Peyer's patch (tissue), 4 donors: ENCODE results near the gene SRRM4. TPM values are rescaled to one million over a fixed set of nuclear protein-coding genes. Genes with fewer than 3 reads are reported as not detected.

Source experiments
- DNase-seq, 3 donors: peaks; one replicate each; pipeline ENCODE4 v3.0.0-alpha.2; 2017 to 2019
- H3K27ac ChIP-seq, 4 donors: fragments of 200-600 bp; sonication (generic); one replicate each; pipeline ENCODE4 v1.5.1; 2016 to 2019
- H3K27me3 ChIP-seq, 2 donors: fragments of 200-600 bp; sonication (generic); one replicate each; pipeline ENCODE4 v1.5.1; 2019
- H3K36me3 ChIP-seq, 3 donors: fragments of 200-600 bp; sonication (generic); one replicate each; pipeline ENCODE4 v1.5.1; 2016 to 2019
- H3K4me1 ChIP-seq, 4 donors: fragments of 200-600 bp; sonication (generic); one replicate each; pipeline ENCODE4 v1.5.1; 2016 to 2019
- H3K4me3 ChIP-seq, 4 donors: fragments of 200-600 bp; sonication (generic); 1 replicate in 3 of 4; 2 replicates in 1 of 4; pipeline ENCODE4 v1.5.1; 2016 to 2019; ENCODE audit warnings: mild to moderate bottlenecking in 1 of 4
- H3K9me3 ChIP-seq, 4 donors: fragments of 200-600 bp; sonication (generic); one replicate each; pipeline ENCODE4 v1.5.1; 2016 to 2019; ENCODE audit warnings: mild to moderate bottlenecking in 1 of 4
- POLR2A ChIP-seq, 2 donors: fragments of 450-650 bp; IDR thresholded peaks; one replicate each; pipeline ENCODE4 v1.5.1; 2017; ENCODE audit warnings: antibody characterized with exemption in 2 of 2, mild to moderate bottlenecking in 2 of 2, moderate library complexity in 2 of 2
- total RNA-seq, 4 donors: library from RNA; depleted of rRNA; stranded (reverse); fragments of >200 nt; gene quantifications; one replicate each; pipeline ENCODE4 v1.1.0, GENCODE V29; 2016
- TF ChIP-seq, protein P1 (sequence below), 6 experiments: fragments of 450-650 bp in 4 of 6; fragments of 200-600 bp in 2 of 6; sonication (generic) in 1 of 6; IDR thresholded peaks; one replicate each; pipeline ENCODE4 v1.5.1; 2017 to 2019; ENCODE audit warnings: antibody characterized with exemption in 6 of 6, mild to moderate bottlenecking in 3 of 6, moderate library complexity in 1 of 6

The SRRM4 gene
- total RNA-seq, 4 donors from 2014 or later, result not detected

DNA sequence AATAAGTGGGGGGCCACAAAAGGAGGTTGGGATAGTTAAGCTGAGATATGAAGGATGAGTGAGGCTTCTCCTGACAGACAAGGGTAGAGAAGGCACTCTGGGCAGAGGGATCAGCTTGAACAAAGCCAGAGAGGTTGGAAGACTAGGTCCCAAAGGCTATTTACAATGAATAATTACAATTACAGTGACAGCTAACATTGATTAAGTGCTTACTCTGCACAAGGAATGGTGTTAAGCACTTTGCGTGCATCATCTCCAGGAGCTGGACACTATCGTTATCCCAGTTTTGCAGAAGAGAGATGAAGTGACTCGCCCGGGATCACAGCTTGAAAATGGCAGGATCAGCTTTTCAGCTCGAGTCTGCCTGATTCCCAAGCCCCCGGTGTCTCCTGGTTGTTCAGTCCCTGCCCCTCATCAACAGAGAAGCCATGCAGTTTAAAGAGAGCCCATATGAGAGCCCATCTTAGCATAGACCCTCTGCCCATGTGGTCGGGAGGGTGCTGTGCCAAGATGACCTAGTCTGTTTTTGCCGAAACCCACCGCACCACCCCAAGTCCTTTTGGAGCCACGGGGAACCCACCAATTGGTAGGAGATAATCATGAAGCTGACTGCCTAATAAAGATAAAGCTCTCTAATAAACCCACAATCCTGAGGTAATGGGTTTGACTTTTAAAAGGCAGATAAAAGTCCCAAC, 107.5 kb downstream of the SRRM4 start:
- Histone ChIP-seq H3K36me3 (no peaks in the 10 kb centered on the region), H3K4me1 (no peaks in the 10 kb centered on the region), H3K4me3 (no peak overlapping the region), H3K27ac (no peak overlapping the region), H3K27me3 (no peaks in the 10 kb centered on the region), H3K9me3 (no peaks in the 10 kb centered on the region)
- TF ChIP-seq, protein P1, sequence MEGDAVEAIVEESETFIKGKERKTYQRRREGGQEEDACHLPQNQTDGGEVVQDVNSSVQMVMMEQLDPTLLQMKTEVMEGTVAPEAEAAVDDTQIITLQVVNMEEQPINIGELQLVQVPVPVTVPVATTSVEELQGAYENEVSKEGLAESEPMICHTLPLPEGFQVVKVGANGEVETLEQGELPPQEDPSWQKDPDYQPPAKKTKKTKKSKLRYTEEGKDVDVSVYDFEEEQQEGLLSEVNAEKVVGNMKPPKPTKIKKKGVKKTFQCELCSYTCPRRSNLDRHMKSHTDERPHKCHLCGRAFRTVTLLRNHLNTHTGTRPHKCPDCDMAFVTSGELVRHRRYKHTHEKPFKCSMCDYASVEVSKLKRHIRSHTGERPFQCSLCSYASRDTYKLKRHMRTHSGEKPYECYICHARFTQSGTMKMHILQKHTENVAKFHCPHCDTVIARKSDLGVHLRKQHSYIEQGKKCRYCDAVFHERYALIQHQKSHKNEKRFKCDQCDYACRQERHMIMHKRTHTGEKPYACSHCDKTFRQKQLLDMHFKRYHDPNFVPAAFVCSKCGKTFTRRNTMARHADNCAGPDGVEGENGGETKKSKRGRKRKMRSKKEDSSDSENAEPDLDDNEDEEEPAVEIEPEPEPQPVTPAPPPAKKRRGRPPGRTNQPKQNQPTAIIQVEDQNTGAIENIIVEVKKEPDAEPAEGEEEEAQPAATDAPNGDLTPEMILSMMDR (IDR thresholded peaks at IDR 0.05), result no peak
- TF ChIP-seq POLR2A (IDR thresholded peaks at IDR 0.05), result no peak
- no peak for DNase-seq

DNA sequence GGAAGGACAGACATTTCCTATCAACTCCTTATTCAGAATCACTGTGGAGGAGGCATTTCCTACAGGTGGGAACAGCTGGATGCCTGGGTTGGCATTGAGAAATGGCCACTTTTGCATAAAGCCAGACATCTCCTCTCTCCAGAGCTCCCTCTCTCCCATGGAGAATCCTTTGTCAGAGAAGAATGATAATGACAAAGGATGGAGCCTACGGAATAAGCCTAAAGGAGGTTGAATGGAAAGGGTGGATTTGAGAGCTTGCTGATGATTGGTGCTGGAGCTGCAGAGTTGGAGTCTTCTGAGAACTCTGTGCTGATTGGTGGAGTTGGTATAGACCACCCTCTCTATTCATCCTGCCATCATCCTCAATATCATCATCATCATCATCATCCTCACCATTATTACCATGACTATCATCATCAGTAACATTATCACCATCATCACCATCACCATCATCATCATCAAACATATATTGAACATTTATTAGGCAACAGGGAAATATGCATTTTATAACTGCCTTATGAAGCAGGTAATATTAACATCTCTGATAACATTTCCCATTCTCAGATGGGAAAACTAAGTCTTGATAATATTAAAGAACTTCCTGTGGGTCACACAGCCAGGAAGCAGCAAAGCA, 108.2 kb downstream of the SRRM4 start:
- TF ChIP-seq, protein P1 (IDR thresholded peaks at IDR 0.05), result no peak
- no peak for TF ChIP-seq POLR2A (IDR thresholded peaks at IDR 0.05)
- Histone ChIP-seq H3K4me3 (no peak overlapping the region), H3K36me3 (no peaks in the 10 kb centered on the region), H3K27ac (no peak overlapping the region), H3K4me1 (no peaks in the 10 kb centered on the region), H3K9me3 (no peaks in the 10 kb centered on the region), H3K27me3 (no peaks in the 10 kb centered on the region)
- no peak for DNase-seq

DNA sequence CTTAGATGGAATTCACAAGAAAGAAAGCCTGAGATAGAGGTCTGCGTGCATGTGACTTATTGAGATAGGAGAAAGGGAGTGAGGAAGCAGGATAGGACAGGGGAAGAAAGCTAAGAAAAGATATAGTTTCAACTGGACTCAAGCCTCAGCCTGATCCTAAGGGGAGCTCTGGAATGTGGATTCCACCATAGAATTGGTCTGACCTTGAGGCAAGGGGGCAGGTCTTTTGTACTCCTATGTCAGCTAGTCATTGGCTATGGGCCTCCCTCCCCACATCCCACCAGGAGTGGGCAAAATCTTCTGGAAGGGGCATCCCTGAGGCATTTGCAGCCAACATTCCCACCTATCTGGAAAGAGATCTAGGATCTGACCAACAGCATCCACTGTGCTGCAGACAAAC, 108.9 kb downstream of the SRRM4 start:
- Histone ChIP-seq H3K27ac (no peak overlapping the region), H3K9me3 (no peaks in the 10 kb centered on the region), H3K4me3 (no peak overlapping the region), H3K36me3 (no peaks in the 10 kb centered on the region), H3K4me1 (no peaks in the 10 kb centered on the region), H3K27me3 (no peaks in the 10 kb centered on the region)
- no peak for DNase-seq
- TF ChIP-seq, protein P1 (IDR thresholded peaks at IDR 0.05), result no peak
- TF ChIP-seq POLR2A (IDR thresholded peaks at IDR 0.05), result no peak

DNA sequence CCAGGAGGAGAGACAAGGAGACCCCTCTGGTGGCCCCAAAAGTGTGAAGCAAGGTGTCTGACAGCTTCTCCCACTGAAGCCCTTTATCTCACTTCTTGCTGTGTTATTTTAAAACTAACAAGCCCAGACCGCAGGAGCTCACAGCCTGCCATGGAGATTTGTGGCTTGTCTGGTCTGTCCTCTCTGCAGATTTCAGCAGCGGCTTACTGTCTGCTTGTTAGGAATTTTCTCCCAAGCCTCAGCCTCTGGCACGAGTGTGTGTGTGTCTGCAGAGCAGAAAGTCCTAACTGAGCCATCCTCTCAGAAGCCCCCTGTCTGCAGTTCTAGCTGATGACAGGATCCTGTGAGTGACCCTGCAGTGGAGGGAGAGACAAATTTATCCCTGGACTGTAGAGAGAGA, 109.5 kb downstream of the SRRM4 start:
- Histone ChIP-seq H3K27ac (no peak overlapping the region), H3K9me3 (no peaks in the 10 kb centered on the region), H3K4me1 (no peaks in the 10 kb centered on the region), H3K36me3 (no peaks in the 10 kb centered on the region), H3K27me3 (no peaks in the 10 kb centered on the region), H3K4me3 (no peak overlapping the region)
- TF ChIP-seq POLR2A (IDR thresholded peaks at IDR 0.05), result no peak
- TF ChIP-seq, protein P1 (IDR thresholded peaks at IDR 0.05), result no peak
- DNase-seq, result no peak

DNA sequence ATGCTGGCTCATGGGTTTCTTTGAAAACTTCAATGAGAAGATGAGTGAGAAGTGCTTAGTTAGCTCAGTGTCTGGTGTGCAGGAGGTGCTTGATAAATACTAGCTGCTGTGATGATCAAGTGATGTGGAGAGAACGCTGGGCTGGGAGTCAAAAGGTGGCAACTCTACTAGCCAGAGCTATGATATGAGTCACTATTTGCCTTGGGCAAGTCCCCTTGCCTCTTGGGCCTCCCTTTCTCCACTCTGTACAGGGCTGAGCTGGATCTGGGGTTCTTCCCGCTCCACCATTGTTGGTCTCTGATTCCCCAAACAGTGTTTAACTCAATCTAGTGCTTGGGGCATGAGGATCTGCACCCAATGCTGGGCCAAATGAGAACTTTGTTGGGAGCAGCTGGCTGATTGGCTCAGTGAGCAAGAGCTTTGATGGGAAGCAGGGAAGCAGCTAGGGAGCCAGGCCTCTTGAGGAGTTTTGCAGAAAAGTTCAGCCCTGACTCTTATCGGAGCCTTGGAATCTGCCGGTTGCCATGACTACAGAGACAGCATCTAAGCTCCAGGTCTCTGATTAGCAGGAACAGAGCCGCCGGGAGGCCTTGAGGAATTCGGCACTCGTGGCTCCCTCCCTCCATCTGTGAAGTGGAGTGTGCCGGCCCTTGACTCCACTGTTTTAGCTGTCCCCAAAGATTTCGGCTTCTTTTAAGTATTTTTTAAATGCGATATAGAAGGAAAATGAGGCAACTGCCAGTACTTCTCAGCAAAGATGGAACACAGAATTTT, 115.3 kb downstream of the SRRM4 start:
- H3K9me3 ChIP-seq, result no peaks in the 10 kb centered on the region
- no peak for TF ChIP-seq POLR2A (IDR thresholded peaks at IDR 0.05)
- TF ChIP-seq, protein P1 (IDR thresholded peaks at IDR 0.05), result no peak
- H3K36me3 ChIP-seq, result no peaks in the 10 kb centered on the region
- no peak for DNase-seq
- H3K27me3 ChIP-seq, result no peaks in the 10 kb centered on the region
- H3K4me1 ChIP-seq, result no peaks in the 10 kb centered on the region
- H3K4me3 ChIP-seq, result no peak overlapping the region
- no peak overlapping the region for H3K27ac ChIP-seq
